COLO829 (cell line): ENCODE results near the gene TSPAN8.
A peak's percentile ranks its signal among the peaks of the same experiment; 100 is the strongest.
"Not testable (repeated sequence)": the region's sequence is repeated elsewhere in the genome, so short reads cannot be mapped to it uniquely, and the experiment has no call there.

Experiments
- DNase-seq: peaks from one replicate; pipeline ENCODE4 v3.0.0; 2012; ENCODE audit warnings: low spot score

TSPAN8 gene

GRCh38 chr12:71125949-71126348, 31.9 kb downstream of the TSPAN8 start:
- no peak for DNase-seq

DNA sequence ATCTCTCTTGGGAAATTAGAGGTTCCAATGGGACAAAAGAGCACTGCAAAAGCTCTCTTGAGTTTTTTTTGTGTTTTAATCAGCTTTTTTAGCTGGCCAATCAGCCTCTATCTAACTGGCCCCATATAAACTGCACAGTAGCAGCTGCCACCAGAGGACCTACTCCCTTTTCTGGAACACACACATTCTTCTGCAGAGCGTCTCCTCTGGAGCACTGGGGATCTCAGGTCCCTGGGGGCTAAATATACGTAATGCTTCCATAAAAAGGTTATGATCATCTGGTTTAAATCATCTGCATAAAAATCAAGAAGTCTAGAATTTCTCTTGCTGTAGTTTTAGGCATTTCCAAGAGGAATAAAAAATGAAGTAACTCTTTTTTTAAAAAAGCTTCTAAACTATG, 32.3 kb downstream of the TSPAN8 start:
- DNase-seq = peak; percentile 6

- no peak for DNase-seq
Measured at GRCh38 chr12:71124835-71125460, 32.9 kb downstream of the TSPAN8 start.

GRCh38 chr12:71113148-71113547, 44.7 kb downstream of the TSPAN8 start:
- DNase-seq = not testable (repeated sequence)

DNA sequence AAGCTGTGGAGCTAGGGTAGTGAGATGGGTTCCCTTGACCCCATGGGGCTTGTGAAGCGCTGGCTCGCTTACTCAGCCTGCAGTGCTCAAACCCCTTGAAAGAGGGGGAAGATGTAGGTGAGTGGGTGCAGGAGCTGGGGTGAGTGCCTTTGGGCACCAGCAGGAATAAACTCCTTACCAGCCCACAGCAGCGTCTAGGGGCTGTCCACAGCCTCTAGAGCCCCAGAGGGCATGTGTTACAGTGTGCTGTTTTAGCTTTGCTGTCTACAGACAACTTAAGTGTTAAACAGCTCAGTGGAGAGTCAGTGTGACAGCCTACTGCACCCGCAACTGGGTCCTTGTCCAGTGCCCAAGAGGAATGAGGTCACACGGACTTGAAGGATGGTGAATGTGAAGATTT, 48.0 kb downstream of the TSPAN8 start:
- DNase-seq = no peak

- DNase-seq = no peak
Measured at GRCh38 chr12:71108355-71108754, 49.4 kb downstream of the TSPAN8 start.

GRCh38 chr12:71107936-71108335, 49.9 kb downstream of the TSPAN8 start:
- DNase-seq = no peak

DNA sequence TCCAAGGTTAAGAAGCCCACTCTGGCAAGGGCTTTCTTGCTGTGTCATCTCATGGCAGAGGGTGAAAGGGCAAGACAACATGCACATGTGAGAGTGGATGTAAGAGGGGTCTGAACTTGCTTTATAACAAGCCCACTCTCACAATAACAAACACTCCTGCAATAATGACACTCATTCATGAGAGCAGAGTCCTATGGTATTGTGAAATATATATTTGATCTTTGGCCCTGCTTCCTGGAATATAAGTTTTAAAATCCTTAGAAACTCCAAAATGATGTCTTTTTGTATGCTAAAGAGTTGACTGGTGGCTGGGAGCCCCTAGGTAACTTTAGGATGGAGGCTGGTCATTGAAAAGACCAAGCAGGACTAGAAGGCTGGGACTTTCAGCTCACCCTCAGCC, 51.8 kb downstream of the TSPAN8 start:
- no peak for DNase-seq

DNA sequence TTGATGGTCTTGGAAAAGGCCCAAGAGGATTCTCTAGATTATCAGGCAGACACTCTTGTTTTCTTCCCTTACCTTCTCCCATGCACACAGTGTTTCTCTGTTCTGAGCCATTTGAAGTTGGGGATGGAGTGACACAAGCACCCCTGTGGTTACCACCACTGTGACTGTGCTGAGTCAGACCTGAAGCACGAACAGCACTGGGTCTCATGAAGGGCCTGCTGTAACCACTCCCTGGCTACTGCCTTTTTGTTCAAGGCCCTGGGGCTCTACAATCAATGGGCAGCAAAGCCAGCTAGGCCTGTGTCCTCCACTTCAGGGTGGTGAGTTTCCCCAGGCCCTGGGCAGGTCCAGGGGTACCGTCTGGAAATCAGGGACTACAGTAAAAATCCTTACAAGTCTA, 65.5 kb downstream of the TSPAN8 start:
- no peak for DNase-seq

GRCh38 chr12:71090971-71091370, 66.8 kb downstream of the TSPAN8 start:
- DNase-seq = no peak

DNA sequence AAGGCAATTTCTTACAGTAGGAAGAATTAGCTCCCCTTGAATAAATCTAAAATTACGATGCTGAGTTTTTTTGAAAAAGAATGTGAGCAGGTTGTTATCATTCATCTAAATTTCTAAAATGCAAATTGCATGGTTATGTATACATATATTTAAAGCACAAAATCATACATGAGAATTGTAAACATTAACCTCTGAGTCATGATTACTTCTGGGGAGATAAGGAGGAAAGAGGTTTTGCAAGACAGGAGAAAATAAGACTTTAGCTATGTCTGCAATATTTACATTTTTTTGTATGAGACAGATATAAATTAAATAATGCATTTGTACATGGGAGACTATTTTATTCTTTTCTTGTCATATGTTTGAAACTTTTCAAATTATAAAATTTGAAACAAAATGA, 72.2 kb downstream of the TSPAN8 start:
- DNase-seq = no peak

GRCh38 chr12:71075743-71076142, 82.1 kb downstream of the TSPAN8 start:
- no peak for DNase-seq
